NCI-H2107 treated with DMSO at 0.1 percent for 48 hours (cell line): ENCODE data around the gene COL25A1.

Experiments
- DNase-seq: peaks from one replicate; lab custom pipeline; 2025; ENCODE audit not compliant: unreplicated experiment; lab: John Stamatoyannopoulos, UW

The COL25A1 gene

GRCh38 chr4:108783665-108784463, 518.6 kb downstream of the COL25A1 start:
- no peak for DNase-seq

- no peak for DNase-seq
Measured at GRCh38 chr4:108779958-108780357, 522.5 kb downstream of the COL25A1 start.

GRCh38 chr4:108777388-108777787, 525.1 kb downstream of the COL25A1 start:
- no peak for DNase-seq

- no peak for DNase-seq
Measured at GRCh38 chr4:108775921-108776320, 526.5 kb downstream of the COL25A1 start.

- no peak for DNase-seq
Measured at GRCh38 chr4:108774809-108775530, 527.5 kb downstream of the COL25A1 start.

GRCh38 chr4:108772402-108772801, 530.1 kb downstream of the COL25A1 start:
- no peak for DNase-seq

- DNase-seq: no peak
Measured at GRCh38 chr4:108766058-108766457, 536.4 kb downstream of the COL25A1 start.

- DNase-seq: no peak
Measured at GRCh38 chr4:108763986-108764385, 538.5 kb downstream of the COL25A1 start.

- no peak for DNase-seq
Measured at GRCh38 chr4:108763226-108763593, 539.2 kb downstream of the COL25A1 start.

GRCh38 chr4:108762559-108763225, 539.8 kb downstream of the COL25A1 start, which contains the start of gene ETNPPL:
Gene ETNPPL (minus strand): TSS chr4:108763053. CDS start chr4:108762898, 155 bp downstream.
- no peak for DNase-seq
